Calu3 (cell line): ENCODE data around the gene WNT5A. TPM values are rescaled to one million over a fixed set of nuclear protein-coding genes. Genes with fewer than 3 reads are reported as not detected.
"Not testable (repeated sequence)": the region's sequence is repeated elsewhere in the genome, so short reads cannot be mapped to it uniquely, and the experiment has no call there.

ENCODE experiments used
- BruUV-seq: library from RNA; stranded (reverse); fragments of 400-500 nt; replicated peaks from 2 replicates; lab custom pipeline; 2021; lab: Mats Ljungman, UMichigan
- CTCF ChIA-PET: fragments of 300-600 bp; sonication (Branson Sonifier 250); formaldehyde crosslinking; loops from one replicate; lab custom pipeline; 2022; ENCODE audit warnings: antibody characterized with exemption; lab: Charles Lee
- DNase-seq: peaks from one replicate; pipeline ENCODE4 v3.0.0; 2022
- H3K27ac Mint-ChIP-seq: one replicate; pipeline ENCODE4 v1.8.0; 2022; ENCODE audit warnings: mixed read lengths; ENCODE audit not compliant: unreplicated experiment
- H3K27me3 Mint-ChIP-seq: one replicate; pipeline ENCODE4 v1.8.0; 2022; ENCODE audit warnings: mixed read lengths; ENCODE audit not compliant: unreplicated experiment
- H3K36me3 Mint-ChIP-seq: one replicate; pipeline ENCODE4 v1.8.0; 2022; ENCODE audit warnings: mild to moderate bottlenecking, moderate library complexity, mixed read lengths; ENCODE audit not compliant: insufficient read depth, unreplicated experiment
- H3K4me1 Mint-ChIP-seq: one replicate; pipeline ENCODE4 v1.8.0; 2022; ENCODE audit warnings: mild to moderate bottlenecking, low read depth, mixed read lengths; ENCODE audit not compliant: unreplicated experiment
- H3K4me3 Mint-ChIP-seq: one replicate; pipeline ENCODE4 v1.8.0; 2022; ENCODE audit warnings: mild to moderate bottlenecking, low read depth, moderate library complexity, mixed read lengths; ENCODE audit not compliant: unreplicated experiment
- H3K9me3 Mint-ChIP-seq: one replicate; pipeline ENCODE4 v1.8.0; 2022; ENCODE audit warnings: low read depth, mixed read lengths; ENCODE audit not compliant: unreplicated experiment
- CTCF ChIP-seq: fragments of 200-600 bp; IDR thresholded peaks from one replicate; pipeline ENCODE4 v1.8.0; 2022; ENCODE audit warnings: antibody characterized with exemption; ENCODE audit not compliant: unreplicated experiment
- intact Hi-C: fragments of 100-400 bp; cut with micrococcal nuclease; formaldehyde crosslinking; loops from one replicate; pipeline ENCODE4 v1.10.0; 2022; ENCODE audit not compliant: unreplicated experiment
- total RNA-seq: library from RNA; stranded (reverse); gene quantifications from 2 replicates; pipeline ENCODE4 v1.2.3, GENCODE V29; 2022

The WNT5A gene
- total RNA-seq, 1 experiment from 2014 or later = 0.14 TPM

- no TSS peak for BruUV-seq
- H3K9me3 Mint-ChIP-seq = no peaks in the 10 kb centered on the region
These were observed 18.7 kb upstream of the WNT5A start for GRCh38 chr3:55505776-55506175.

DNA sequence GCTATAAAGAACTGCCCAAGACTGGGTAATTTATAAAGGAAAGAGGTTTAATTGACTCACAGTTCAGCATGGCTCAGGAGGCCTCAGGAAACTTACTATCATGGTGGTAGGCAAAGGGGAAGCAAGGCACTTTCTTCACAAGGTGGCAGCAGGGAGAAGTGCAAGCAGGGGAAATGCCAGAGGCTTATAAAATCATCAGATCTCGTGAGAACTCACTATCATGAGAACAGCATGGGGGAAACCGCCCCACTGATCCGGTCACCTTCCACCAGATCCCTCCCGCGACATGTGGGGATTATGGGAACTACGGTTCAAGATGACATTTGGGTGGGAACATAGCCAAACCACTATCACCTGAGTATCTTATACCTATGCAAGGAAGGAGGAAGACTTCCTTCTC is 18.0 kb upstream of the WNT5A start:
- BruUV-seq, H3K27ac Mint-ChIP-seq, H3K27me3 Mint-ChIP-seq, H3K36me3 Mint-ChIP-seq, H3K4me1 Mint-ChIP-seq, H3K4me3 Mint-ChIP-seq, CTCF ChIA-PET, H3K9me3 Mint-ChIP-seq, intact Hi-C loops, DNase-seq: not testable (repeated sequence)

More at GRCh38 chr3:55505776-55506175, 18.7 kb upstream of the WNT5A start:
- Mint-ChIP-seq H3K36me3 (no peaks in the 10 kb centered on the region), H3K27me3 (no peaks in the 10 kb centered on the region), H3K4me1 (no peaks in the 10 kb centered on the region), H3K4me3 (no peak overlapping the region), H3K27ac (no peak overlapping the region)
- DNase-seq = no peak
- CTCF ChIA-PET = no interaction called here
- intact Hi-C loops = no loop called here
- no peak for TF ChIP-seq CTCF

DNA sequence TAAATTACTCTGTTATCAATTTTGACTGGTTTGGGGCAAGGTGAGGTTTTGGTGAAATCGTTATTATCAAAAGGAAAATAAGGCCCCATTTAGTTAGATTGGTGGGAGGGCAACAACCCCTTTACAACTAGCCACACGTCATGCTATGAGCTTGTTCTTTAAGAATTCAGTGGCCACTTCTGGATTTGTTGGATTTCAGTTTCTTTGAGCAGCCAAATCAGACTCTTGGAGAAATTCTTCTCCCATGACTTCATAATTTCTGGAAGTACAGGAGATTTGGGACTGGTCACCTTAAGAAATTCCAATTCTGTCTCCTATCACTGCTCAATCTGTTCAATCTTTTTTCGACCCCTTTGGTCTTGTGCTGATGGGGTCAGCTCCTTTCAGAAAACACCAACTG is 14.8 kb upstream of the WNT5A start:
- no peak for TF ChIP-seq CTCF
- no peak overlapping the region for H3K4me3 Mint-ChIP-seq
- H3K27ac Mint-ChIP-seq = no peak overlapping the region
- H3K27me3 Mint-ChIP-seq = no peaks in the 10 kb centered on the region
- H3K36me3 Mint-ChIP-seq = no peaks in the 10 kb centered on the region
- H3K9me3 Mint-ChIP-seq = no peaks in the 10 kb centered on the region
- intact Hi-C loops = no loop called here
- no peaks in the 10 kb centered on the region for H3K4me1 Mint-ChIP-seq
- CTCF ChIA-PET = no interaction called here
- DNase-seq = no peak
- no TSS peak for BruUV-seq

DNA sequence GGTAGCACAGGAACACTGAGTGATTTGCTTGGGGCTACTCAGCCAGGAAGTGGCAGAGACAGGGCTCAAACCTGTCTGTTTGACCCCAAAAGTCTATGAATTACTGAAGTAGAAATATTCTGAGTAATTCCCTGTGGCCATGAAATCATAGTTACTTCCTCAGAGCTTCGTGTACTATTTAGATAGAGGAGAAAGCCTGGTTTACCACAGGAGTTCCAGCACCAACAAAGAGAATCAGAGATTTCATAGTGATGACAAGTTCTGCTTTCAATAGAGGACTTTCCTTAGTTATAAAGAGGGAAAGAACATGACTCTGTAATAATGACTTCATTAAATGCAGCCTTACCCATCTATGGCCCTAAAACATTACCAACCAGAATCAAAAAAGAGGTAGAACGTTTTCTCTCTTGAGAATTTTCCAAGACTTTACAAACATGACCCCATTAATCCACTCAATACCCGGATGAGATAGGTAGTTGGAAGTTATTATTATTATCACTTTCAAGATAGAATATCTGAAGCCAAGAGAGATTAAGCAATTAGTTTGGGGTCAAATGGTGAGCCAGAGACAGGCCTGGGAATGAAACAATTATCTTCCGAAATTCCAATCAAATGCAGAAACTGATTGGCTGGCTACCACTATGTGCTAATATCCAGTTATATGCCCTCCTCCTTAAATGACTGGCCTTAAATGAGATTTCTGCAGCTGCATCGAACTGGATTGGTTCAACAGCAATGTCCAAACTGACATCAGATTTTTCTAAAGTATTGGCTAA is 13.6 kb upstream of the WNT5A start:
- CTCF ChIA-PET = no interaction called here
- no peaks in the 10 kb centered on the region for H3K9me3 Mint-ChIP-seq

More for the DNA sequence above, 13.6 kb upstream of the WNT5A start:
- no peak overlapping the region for H3K27ac Mint-ChIP-seq
- H3K4me3 Mint-ChIP-seq = no peak overlapping the region
- H3K36me3 Mint-ChIP-seq = no peaks in the 10 kb centered on the region
- intact Hi-C loops = no loop called here
- H3K27me3 Mint-ChIP-seq = no peaks in the 10 kb centered on the region
- DNase-seq = no peak
- no peaks in the 10 kb centered on the region for H3K4me1 Mint-ChIP-seq
- BruUV-seq = no TSS peak
- no peak for TF ChIP-seq CTCF
